Inflammatory macrophage treated with lipopolysaccharide for 1 hour (primary cell): ENCODE results near the gene CYP26A1.
A peak's percentile ranks its signal among the peaks of the same experiment; 100 is the strongest.

Experiments
- DNase-seq, 2 donors: peaks; one replicate each; pipeline ENCODE4 v3.0.0-alpha.2; 2020 to 2022

Gene CYP26A1

GRCh38 chr10:93125966-93126365 lies 52.3 kb downstream of the CYP26A1 start:
- no peak for DNase-seq

GRCh38 chr10:93126483-93127052 lies 52.9 kb downstream of the CYP26A1 start:
- DNase-seq = peak in 1 of 2 donors; percentile 46
